GM19328 (cell line): ENCODE data around the gene ABCD1.
"Not testable (repeated sequence)": the region's sequence is repeated elsewhere in the genome, so short reads cannot be mapped to it uniquely, and the experiment has no call there.

ENCODE experiments used
- ATAC-seq: cut with Tn5 transposase; IDR thresholded peaks from one replicate; pipeline ENCODE4 v1.9.1; 2021; ENCODE audit warnings: mild to moderate bottlenecking, moderate library complexity; ENCODE audit not compliant: unreplicated experiment

Gene ABCD1

DNA sequence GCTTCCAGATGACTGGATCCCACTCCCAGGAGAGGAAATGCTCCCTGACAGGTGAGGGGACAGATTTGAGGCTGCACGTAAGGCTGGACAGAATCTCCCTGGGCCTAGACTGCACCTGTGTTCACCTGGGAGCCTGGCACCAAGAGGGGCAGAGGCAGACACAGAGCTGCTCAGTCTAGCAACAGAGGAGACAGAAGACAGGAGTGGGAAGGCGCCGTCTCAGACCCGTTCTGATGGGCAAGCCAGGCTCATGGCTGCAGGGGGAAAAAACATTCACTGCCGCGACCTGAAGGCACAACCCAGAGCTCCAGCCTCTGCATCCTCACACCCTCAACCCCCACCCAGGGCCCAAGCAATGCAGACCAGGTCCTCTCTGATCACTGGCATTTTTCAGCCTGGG, 17.2 kb upstream of the ABCD1 start:
- no peak for ATAC-seq

- ATAC-seq: no peak
Measured at GRCh38 chrX:153708415-153708814, 16.2 kb upstream of the ABCD1 start.

DNA sequence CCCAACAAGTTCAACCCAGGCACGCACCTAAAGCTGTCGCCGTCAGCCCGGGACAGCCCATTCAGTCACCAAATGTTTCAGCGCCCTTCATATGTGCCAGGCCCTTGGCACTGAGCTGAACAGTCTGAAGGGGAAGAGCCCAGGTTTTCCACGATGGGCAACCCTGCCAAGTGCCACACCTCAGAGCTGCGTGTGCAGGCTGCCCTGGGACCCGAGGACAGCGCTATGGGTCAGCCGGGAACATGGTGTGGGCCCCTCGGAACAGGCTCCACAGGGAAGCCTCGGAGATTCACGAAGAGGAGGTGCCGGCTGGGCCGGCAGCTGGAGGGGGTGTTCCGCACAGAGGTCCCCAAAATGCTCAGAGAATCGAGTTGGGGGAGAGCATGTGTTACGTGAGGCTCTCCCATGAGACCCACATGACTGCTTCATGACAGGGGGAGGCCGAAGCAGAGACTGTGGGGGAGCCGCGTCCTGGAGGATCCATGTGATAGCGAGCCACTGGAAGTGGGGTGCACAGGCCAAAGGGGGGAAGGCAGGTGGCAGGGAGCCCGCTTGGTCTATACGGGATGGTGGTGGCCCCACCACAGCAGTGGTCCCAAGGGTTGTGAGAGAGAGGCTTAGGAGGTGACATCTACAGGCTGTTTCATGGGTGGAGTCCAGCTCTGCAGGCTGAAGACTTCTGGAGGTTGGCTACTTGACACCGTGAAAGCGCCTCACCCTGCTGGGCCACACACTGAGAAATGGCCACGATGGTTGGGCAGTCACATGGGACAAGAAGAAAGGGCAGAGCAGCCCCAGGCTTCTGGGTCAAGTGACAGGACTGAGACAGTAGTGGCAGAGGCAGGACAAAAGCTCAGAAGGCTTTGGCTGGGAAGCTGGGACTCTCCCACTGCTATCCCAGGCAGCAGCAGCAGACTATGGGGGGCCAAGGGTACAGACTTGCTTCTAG, 14.7 kb upstream of the ABCD1 start:
- ATAC-seq: no peak

GRCh38 chrX:153714256-153714655, 10.4 kb upstream of the ABCD1 start:
- ATAC-seq: no peak

GRCh38 chrX:153717445-153717844, 7.2 kb upstream of the ABCD1 start:
- ATAC-seq: no peak

GRCh38 chrX:153719238-153719637, 5.4 kb upstream of the ABCD1 start:
- ATAC-seq: no peak

GRCh38 chrX:153719701-153720100, 5.0 kb upstream of the ABCD1 start:
- no peak for ATAC-seq

DNA sequence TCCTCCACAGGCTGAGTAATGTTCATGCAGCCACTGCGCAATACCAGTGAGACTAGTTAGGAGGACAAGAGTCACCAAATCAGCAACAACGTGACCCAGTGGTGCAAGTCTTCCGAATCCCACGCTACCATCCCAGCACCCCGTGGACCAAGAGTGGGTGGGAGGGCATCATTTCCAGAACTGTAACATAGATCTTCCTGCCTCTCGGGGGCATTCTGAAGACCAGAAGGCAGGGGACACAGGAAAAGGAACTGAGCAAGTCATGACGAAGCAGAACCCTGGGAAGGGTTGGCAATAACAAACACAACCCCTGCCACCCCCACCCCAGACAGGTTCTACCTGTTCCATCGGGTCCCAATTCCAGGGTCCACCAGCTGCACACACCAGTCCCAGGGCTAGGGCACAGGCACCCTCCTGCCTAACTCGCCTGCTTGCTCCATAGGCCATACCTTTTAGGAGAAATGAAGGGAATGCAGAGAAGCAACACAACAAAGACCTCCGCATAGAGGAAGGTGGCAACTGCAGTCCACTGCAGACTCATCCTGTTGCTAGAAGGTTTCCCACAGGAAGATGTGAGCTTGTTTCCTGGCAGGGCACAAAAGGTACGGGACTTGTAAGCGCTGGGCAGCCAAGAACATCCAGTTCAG, 1.8 kb upstream of the ABCD1 start:
- no peak for ATAC-seq

DNA sequence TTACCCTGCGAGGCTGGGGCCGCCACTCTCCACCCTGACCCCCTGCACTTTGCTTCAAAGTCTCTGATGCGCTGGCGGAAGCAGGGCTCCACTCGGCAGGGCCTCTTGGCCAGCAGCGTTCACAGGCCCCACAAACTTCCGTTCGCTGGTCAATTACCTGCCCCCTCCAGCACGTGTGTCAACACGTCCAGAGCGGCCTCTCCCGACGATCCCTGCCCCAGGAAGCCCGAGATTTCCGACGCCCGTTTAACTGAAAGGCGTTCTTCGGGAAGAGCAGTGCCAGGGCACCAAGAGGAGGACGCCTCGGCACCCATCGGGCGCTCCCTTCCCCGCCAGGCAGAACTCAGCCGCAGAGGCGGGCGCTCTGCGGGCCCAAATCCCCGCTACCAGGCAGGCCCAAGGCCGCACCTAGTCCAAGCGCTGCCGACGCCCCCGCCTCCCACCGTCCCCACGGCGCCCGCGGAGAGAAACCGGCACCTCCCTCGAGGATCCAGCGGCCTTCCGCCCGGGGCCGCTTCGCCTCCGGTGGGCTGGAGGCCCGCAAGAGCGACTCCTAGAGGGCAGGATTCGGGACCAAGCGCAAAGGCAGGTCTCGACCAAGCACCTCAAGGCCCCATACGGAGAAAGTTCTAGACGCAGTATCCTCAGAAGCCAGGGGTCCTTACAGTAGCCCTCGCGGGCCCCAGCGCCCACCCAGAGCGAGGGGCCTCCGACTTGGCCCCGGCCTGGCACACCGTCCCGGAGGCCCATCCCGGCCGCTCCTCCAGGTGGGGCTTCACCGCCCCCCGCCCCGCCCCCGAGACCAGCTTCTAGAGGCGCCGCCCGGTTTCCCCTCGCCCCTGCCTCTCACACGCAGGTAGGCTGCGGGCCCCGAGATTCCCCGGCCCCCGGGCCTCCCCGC, 1.1 kb upstream of the ABCD1 start:
- peak; percentile 25 for ATAC-seq

DNA sequence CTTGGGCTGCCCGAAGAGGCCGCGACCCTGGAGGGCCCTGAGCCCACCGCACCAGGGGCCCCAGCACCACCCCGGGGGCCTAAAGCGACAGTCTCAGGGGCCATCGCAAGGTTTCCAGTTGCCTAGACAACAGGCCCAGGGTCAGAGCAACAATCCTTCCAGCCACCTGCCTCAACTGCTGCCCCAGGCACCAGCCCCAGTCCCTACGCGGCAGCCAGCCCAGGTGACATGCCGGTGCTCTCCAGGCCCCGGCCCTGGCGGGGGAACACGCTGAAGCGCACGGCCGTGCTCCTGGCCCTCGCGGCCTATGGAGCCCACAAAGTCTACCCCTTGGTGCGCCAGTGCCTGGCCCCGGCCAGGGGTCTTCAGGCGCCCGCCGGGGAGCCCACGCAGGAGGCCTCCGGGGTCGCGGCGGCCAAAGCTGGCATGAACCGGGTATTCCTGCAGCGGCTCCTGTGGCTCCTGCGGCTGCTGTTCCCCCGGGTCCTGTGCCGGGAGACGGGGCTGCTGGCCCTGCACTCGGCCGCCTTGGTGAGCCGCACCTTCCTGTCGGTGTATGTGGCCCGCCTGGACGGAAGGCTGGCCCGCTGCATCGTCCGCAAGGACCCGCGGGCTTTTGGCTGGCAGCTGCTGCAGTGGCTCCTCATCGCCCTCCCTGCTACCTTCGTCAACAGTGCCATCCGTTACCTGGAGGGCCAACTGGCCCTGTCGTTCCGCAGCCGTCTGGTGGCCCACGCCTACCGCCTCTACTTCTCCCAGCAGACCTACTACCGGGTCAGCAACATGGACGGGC, 579 bp downstream of the ABCD1 start:
- ATAC-seq: no peak

GRCh38 chrX:153725832-153726285, 1.2 kb downstream of the ABCD1 start:
- no peak for ATAC-seq

GRCh38 chrX:153726286-153727122, 1.8 kb downstream of the ABCD1 start:
- peak; percentile 48 for ATAC-seq

- ATAC-seq: no peak
Measured at GRCh38 chrX:153727123-153727931, 2.7 kb downstream of the ABCD1 start.

DNA sequence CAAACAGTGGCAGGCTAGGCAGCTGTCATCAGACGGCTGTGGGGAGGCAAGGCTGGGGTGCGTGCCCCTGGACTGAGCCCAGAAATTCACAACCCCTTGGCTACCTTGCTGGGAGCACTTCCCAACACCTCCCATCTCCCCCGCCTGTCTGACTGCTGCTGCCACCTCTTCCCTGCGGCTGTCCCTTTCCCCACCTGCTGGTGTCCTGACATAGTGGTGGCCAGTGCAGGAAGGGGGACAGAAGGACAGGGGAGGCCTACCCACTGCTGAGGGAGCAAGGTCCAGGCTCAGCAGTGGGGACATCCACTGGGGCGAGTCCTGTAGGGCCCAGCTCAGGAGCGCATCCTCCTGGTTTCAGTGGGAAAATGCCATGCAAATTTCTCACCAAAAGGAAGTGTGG, 3.4 kb downstream of the ABCD1 start:
- ATAC-seq: no peak

DNA sequence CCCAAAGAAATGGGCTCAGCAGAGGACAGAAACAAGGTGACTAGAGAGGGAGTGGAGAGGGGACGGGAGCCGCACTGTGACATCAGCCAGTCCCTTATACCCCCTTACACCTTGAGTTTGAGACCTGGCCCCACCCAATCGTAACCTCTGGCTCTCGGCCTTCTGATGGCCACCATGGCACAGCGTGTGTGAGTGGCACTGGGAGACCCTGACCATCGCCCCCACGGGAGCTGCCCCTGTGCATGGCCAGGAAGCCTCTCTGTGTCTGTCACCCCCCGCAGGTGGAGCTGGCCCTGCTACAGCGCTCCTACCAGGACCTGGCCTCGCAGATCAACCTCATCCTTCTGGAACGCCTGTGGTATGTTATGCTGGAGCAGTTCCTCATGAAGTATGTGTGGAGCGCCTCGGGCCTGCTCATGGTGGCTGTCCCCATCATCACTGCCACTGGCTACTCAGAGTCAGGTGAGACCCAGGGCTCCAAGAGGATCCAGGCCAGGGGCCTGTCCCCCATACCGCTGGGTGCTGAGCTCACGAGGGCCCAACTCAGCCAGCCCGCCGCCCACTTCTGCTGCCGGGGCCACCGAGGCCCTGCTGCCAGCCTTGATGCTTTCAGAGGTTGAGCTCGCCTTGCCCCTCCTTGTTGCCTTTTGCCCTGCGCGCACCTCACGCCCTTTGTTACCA, 4.4 kb downstream of the ABCD1 start:
- ATAC-seq: no peak

DNA sequence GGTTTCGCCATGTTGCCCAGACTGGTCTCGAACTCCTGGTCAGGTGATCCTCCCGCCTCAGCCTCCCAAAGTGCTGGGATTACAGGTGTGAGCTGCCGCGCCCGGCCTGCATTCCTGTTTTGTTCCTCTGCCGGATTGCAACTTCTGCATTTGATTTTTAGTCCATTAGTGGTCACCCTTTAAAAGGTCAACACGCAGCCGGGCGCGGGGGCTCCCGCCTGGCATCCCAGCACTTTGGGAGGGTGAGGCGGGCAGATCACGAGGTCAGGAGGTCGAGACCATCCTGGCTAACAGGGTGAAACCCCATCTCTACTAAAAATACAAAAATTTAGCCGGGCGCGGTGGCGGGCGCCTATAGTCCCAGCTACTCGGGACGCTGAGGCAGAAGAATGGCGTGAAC, 5.5 kb downstream of the ABCD1 start:
- ATAC-seq: not testable (repeated sequence)

DNA sequence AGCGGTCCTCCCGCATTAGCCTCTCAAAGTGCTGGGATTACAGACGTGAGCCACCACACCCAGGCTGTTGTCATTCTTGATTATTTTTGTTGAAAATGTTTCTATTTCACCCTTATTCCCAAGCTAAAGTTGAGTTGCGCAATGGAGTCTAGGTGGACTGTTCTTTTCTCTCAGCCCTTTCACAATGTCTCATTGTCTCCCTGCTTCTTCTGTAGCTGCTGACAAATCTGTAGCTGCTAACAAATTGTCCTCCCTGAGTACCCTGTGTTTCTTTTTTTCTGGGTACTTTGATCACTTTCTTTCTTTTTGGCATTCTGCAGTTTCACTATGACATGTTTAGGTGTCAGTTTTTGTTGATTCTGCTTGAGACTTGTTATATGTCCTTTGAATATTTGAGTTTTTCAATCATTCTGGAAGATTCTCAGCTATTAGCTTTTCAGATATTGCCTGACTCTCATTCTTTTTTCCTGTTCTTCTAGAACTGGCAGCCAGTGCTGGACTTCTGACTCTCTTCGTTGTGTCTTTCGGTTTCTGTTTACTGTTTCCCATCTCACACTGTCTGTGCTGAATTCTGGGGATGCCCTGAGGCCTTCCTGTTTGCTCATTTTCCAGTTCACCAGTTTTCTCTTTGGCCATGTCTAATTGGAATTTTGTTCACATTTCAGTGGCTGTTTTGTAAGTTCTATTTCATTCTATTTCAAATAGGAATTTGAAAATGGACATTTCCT, 6.6 kb downstream of the ABCD1 start:
- no peak for ATAC-seq
